ENCODE data around the gene PRKG1.

Gene PRKG1

GRCh38 chr10:51077074-51077473 is 2.8 kb downstream of the PRKG1 start:
- no peak for DNase-seq

GRCh38 chr10:51077507-51077906 is 3.2 kb downstream of the PRKG1 start:
- DNase-seq, result no peak

- DNase-seq, result no peak
Measured at GRCh38 chr10:51079331-51079730, 5.0 kb downstream of the PRKG1 start.

- DNase-seq, result no peak
Measured at GRCh38 chr10:51079766-51080165, 5.5 kb downstream of the PRKG1 start.

- no peak for DNase-seq
Measured at GRCh38 chr10:51080311-51081006, 6.2 kb downstream of the PRKG1 start.

- no peak for DNase-seq
Measured at GRCh38 chr10:51082857-51083256, 8.6 kb downstream of the PRKG1 start.

- DNase-seq, result no peak
Measured at GRCh38 chr10:51083356-51083853, 9.1 kb downstream of the PRKG1 start.

- no peak for DNase-seq
Measured at GRCh38 chr10:51085204-51085603, 10.9 kb downstream of the PRKG1 start.

- DNase-seq, result no peak
Measured at GRCh38 chr10:51086710-51087109, 12.4 kb downstream of the PRKG1 start.

- DNase-seq, result no peak
Measured at GRCh38 chr10:51087114-51087513, 12.8 kb downstream of the PRKG1 start.

GRCh38 chr10:51090190-51090589 is 15.9 kb downstream of the PRKG1 start:
- DNase-seq, result no peak

- no peak for DNase-seq
Measured at GRCh38 chr10:51092402-51092801, 18.1 kb downstream of the PRKG1 start.

- no peak for DNase-seq
Measured at GRCh38 chr10:51095444-51095843, 21.2 kb downstream of the PRKG1 start.

- DNase-seq, result no peak
Measured at GRCh38 chr10:51097546-51097945, 23.3 kb downstream of the PRKG1 start.

- DNase-seq, result no peak
Measured at GRCh38 chr10:51100221-51100620, 25.9 kb downstream of the PRKG1 start.

- DNase-seq, result no peak
Measured at GRCh38 chr10:51103554-51104217, 29.4 kb downstream of the PRKG1 start.

- DNase-seq, result no peak
Measured at GRCh38 chr10:51106311-51106945, 32.1 kb downstream of the PRKG1 start.

- no peak for DNase-seq
Measured at GRCh38 chr10:51108406-51108805, 34.1 kb downstream of the PRKG1 start.

- DNase-seq, result no peak
Measured at GRCh38 chr10:51109801-51110533, 35.7 kb downstream of the PRKG1 start.

- no peak for DNase-seq
Measured at GRCh38 chr10:51112013-51112412, 37.7 kb downstream of the PRKG1 start.

- no peak for DNase-seq
Measured at GRCh38 chr10:51113007-51113406, 38.7 kb downstream of the PRKG1 start.

- DNase-seq, result no peak
Measured at GRCh38 chr10:51117053-51117660, 42.9 kb downstream of the PRKG1 start.

GRCh38 chr10:51117794-51118193 is 43.5 kb downstream of the PRKG1 start:
- no peak for DNase-seq

Data from activated naive CD4-positive, alpha-beta T cell (primary cell).